Measurements from ENCODE around the gene IRGM.
"Not testable (repeated sequence)": the region's sequence is repeated elsewhere in the genome, so short reads cannot be mapped to it uniquely, and the experiment has no call there.

Gene IRGM

GRCh38 chr5:150836703-150837102, 9.6 kb upstream of the IRGM start:
- TF ChIP-seq CTCF (conservative IDR thresholded peaks at IDR 0.05; ENCODE audit: low read depth, low read length) = no peak
- Histone ChIP-seq H3K4me3 (IDR thresholded peaks at IDR 0.05; ENCODE audit: insufficient read depth, low read depth, low read length) (no peak overlapping the region), H3K36me3 (ENCODE audit: insufficient read depth) (no peaks in the 10 kb centered on the region), H3K4me2 (no peak overlapping the region), H3K4me1 (ENCODE audit: low read depth, poor library complexity, severe bottlenecking) (no peaks in the 10 kb centered on the region), H3K27ac (no peak overlapping the region), H3K79me2 (ENCODE audit: insufficient read depth, low read depth) (no peaks in the 10 kb centered on the region), H3K27me3 (ENCODE audit: insufficient read depth, low read depth) (no peaks in the 10 kb centered on the region), H2AFZ (ENCODE audit: low read depth) (no peak overlapping the region), H3K9ac (no peak overlapping the region), H4K20me1 (ENCODE audit: insufficient read depth) (no peaks in the 10 kb centered on the region)

- H3K4me1 ChIP-seq (ENCODE audit: low read depth, poor library complexity, severe bottlenecking); H3K27me3 ChIP-seq (ENCODE audit: insufficient read depth, low read depth); H3K4me3 ChIP-seq (IDR thresholded peaks at IDR 0.05; ENCODE audit: insufficient read depth, low read depth, low read length); H3K27ac ChIP-seq; H3K36me3 ChIP-seq (ENCODE audit: insufficient read depth); H3K9ac ChIP-seq; H4K20me1 ChIP-seq (ENCODE audit: insufficient read depth); H2AFZ ChIP-seq (ENCODE audit: low read depth); H3K79me2 ChIP-seq (ENCODE audit: insufficient read depth, low read depth); H3K4me2 ChIP-seq: not testable (repeated sequence)
Measured at GRCh38 chr5:150845185-150845859, 999 bp upstream of the IRGM start.

- no peaks in the 10 kb centered on the region for H3K79me2 ChIP-seq (ENCODE audit: insufficient read depth, low read depth)
- no peak overlapping the region for H3K9ac ChIP-seq
- no peaks in the 10 kb centered on the region for H4K20me1 ChIP-seq (ENCODE audit: insufficient read depth)
- no peak overlapping the region for H2AFZ ChIP-seq (ENCODE audit: low read depth)
- no peak overlapping the region for H3K27ac ChIP-seq
- H3K4me3 ChIP-seq (IDR thresholded peaks at IDR 0.05; ENCODE audit: insufficient read depth, low read depth, low read length) = no peak overlapping the region
- no peaks in the 10 kb centered on the region for H3K36me3 ChIP-seq (ENCODE audit: insufficient read depth)
- no peaks in the 10 kb centered on the region for H3K4me1 ChIP-seq (ENCODE audit: low read depth, poor library complexity, severe bottlenecking)
- TF ChIP-seq CTCF (conservative IDR thresholded peaks at IDR 0.05; ENCODE audit: low read depth, low read length) = peak; percentile 63
- H3K4me2 ChIP-seq = no peak overlapping the region
- H3K27me3 ChIP-seq (ENCODE audit: insufficient read depth, low read depth) = no peaks in the 10 kb centered on the region
Measured at GRCh38 chr5:150846654-150847333, 473 bp downstream of the IRGM start.

- no peak overlapping the region for H3K4me2 ChIP-seq
Measured at GRCh38 chr5:150847334-150847695, 994 bp downstream of the IRGM start.

More at GRCh38 chr5:150847334-150847695, 994 bp downstream of the IRGM start:
- no peaks in the 10 kb centered on the region for H4K20me1 ChIP-seq (ENCODE audit: insufficient read depth)
- no peaks in the 10 kb centered on the region for H3K4me1 ChIP-seq (ENCODE audit: low read depth, poor library complexity, severe bottlenecking)
- H3K36me3 ChIP-seq (ENCODE audit: insufficient read depth) = no peaks in the 10 kb centered on the region
- no peak for TF ChIP-seq CTCF (conservative IDR thresholded peaks at IDR 0.05; ENCODE audit: low read depth, low read length)
- no peak overlapping the region for H3K4me3 ChIP-seq (IDR thresholded peaks at IDR 0.05; ENCODE audit: insufficient read depth, low read depth, low read length)
- no peak overlapping the region for H3K9ac ChIP-seq
- no peaks in the 10 kb centered on the region for H3K27me3 ChIP-seq (ENCODE audit: insufficient read depth, low read depth)
- no peak overlapping the region for H2AFZ ChIP-seq (ENCODE audit: low read depth)
- no peak overlapping the region for H3K27ac ChIP-seq
- no peaks in the 10 kb centered on the region for H3K79me2 ChIP-seq (ENCODE audit: insufficient read depth, low read depth)

All from KMS-11 (cell line).